Measurements from ENCODE around the gene GATA6.
"Not testable (repeated sequence)": the region's sequence is repeated elsewhere in the genome, so short reads cannot be mapped to it uniquely, and the experiment has no call there.

Gene GATA6

DNA sequence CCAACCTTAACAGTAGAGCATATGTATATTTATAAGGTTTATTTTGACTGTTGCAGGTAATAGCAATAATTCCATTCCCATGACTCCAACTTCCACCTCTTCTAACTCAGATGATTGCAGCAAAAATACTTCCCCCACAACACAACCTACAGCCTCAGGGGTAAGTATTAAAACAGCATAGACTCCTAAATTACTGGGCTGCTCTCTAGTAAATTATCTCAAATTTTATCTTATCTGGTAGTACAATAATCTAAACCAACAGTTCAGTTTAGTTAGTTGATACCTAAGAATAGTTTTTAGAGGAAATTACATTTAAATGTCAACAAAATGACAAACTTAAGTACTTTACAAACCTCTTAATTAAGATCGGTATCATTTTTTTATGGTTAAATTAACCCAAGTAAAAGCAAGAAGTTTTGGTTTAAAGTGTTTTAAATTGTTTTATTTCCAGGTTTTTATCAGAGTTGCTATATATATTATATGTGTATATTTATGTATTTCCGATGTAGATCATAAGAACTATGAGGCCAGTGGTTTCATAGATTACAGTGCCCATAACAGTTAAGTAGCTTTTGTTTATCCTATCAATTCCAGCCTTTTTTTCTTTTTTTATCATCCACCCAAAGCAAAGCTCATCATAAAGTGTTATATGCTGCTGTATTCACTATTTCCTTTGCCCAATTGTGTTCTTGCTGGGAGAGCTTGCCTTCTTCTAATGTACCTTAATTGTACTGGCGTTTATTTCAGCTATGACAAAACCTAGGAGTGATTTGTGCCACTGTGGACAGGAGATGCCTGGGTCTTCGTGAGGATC lies 13.7 kb downstream of the GATA6 start:
- DNase-seq (ENCODE audit: low spot score): no peak

GRCh38 chr18:22183698-22184170 lies 14.3 kb downstream of the GATA6 start:
- DNase-seq (ENCODE audit: low spot score): no peak

DNA sequence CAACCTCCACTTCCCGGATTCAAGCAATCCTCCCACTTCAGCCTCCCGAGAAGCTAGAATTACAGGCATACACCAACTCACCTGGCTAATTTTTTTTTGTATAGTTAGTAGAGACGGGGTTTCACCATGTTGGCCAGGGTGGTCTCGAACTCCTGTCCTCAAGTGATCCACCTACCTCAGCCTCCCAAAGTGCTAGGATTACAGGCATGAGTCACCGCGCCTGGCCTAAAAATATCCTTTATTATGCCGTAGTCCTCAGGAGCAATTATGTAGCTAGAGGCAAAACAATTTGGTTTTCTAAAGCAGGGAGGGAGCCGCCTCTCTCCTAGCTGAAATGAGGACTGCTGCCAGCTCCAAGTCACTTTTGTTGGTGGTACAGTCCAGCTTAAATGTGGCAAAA lies 15.2 kb downstream of the GATA6 start:
- not testable (repeated sequence) for DNase-seq (ENCODE audit: low spot score)

DNA sequence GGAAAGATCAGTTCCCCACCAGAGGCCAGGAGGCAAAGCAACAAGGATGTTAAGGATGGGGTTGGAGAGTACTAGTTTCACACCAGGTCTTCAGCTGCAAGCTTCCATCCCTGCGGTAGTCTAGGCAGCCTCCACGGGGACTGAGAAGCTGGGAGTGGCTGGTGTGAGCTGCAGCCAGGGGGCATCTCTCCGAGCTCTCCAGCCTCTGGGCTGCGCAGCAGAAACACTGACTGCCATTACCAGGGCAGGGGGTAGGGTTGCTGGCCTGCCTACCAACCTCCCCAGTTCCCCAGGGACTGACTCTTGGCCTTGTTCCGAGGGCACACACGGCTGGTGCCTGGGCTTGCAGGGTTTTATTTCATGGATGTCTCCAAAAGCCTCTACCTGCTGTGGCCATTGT lies 15.9 kb downstream of the GATA6 start:
- no peak for DNase-seq (ENCODE audit: low spot score)

- no peak for DNase-seq (ENCODE audit: low spot score)
Measured at GRCh38 chr18:22185771-22186386, 16.5 kb downstream of the GATA6 start.

- DNase-seq (ENCODE audit: low spot score): no peak
Measured at GRCh38 chr18:22186484-22186971, 17.1 kb downstream of the GATA6 start.

GRCh38 chr18:22188559-22189267 lies 19.3 kb downstream of the GATA6 start:
- no peak for DNase-seq (ENCODE audit: low spot score)

- no peak for DNase-seq (ENCODE audit: low spot score)
Measured at GRCh38 chr18:22189449-22190166, 20.2 kb downstream of the GATA6 start.

DNA sequence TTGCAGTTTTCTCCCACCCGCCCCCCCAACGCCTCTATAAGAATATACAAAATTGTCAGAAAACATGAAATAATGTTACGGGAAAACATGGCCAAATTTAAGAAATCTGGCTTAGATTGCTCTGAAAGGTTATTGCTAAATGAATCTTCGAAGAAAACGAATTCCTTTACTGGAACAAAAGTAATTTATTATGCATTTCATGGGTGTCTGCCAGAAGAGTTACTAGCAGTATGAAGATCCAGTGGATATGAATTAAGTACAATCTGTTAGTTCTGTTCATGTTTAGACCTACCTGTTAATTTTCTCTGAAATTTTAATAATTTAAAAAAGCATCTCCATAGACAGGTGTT lies 21.9 kb downstream of the GATA6 start:
- DNase-seq (ENCODE audit: low spot score): no peak

DNA sequence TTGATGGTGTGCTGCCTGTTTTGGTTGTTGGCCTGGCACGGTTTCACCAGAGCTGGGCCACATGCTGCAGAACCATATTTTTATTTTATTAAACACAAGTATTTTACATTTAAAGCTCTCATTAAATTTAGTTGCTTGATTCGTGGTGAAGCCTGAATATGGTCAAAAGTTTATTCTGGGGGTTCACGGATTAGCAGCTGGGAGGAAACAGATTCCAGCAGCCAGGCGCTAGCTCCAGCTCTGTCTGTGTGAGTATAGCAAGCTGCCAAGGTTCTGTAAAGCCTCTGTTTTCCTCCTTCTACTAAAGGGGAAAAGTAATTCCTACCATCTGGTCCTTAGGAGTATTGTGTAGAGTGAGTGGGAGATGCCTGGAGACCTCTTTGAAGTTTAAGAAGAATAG lies 22.5 kb downstream of the GATA6 start:
- no peak for DNase-seq (ENCODE audit: low spot score)

- peak; percentile 8 for DNase-seq (ENCODE audit: low spot score)
Measured at GRCh38 chr18:22193466-22193865, 24.1 kb downstream of the GATA6 start.

- DNase-seq (ENCODE audit: low spot score): no peak
Measured at GRCh38 chr18:22194151-22194598, 24.8 kb downstream of the GATA6 start.

- DNase-seq (ENCODE audit: low spot score): no peak
Measured at GRCh38 chr18:22195052-22195451, 25.7 kb downstream of the GATA6 start.

- not testable (repeated sequence) for DNase-seq (ENCODE audit: low spot score)
Measured at GRCh38 chr18:22196943-22197342, 27.6 kb downstream of the GATA6 start.

- DNase-seq (ENCODE audit: low spot score): no peak
Measured at GRCh38 chr18:22197668-22198067, 28.3 kb downstream of the GATA6 start.

- no peak for DNase-seq (ENCODE audit: low spot score)
Measured at GRCh38 chr18:22198163-22198562, 28.8 kb downstream of the GATA6 start.

- DNase-seq (ENCODE audit: low spot score): no peak
Measured at GRCh38 chr18:22199005-22199404, 29.6 kb downstream of the GATA6 start.

GRCh38 chr18:22200611-22201225 lies 31.3 kb downstream of the GATA6 start:
- DNase-seq (ENCODE audit: low spot score): no peak

DNA sequence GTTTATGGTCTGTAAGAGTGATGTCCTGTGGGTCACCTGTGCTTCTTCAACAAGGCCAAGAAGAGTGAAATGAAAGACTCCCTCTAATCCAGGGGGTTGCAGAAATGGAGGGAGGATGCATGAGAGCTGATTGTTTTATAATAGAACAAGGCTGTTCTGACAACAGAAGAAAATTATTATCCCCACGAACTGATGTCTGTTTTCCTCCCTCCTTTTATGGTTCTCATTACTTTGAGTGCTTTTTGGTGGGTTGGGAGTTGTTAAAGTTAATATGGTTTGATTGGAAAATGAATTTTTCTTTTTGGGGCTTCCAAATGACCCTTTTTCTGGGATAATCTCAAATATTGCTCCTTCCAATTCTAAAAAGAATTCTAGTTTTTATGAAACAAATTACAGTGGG lies 33.6 kb downstream of the GATA6 start:
- DNase-seq (ENCODE audit: low spot score): no peak

DNA sequence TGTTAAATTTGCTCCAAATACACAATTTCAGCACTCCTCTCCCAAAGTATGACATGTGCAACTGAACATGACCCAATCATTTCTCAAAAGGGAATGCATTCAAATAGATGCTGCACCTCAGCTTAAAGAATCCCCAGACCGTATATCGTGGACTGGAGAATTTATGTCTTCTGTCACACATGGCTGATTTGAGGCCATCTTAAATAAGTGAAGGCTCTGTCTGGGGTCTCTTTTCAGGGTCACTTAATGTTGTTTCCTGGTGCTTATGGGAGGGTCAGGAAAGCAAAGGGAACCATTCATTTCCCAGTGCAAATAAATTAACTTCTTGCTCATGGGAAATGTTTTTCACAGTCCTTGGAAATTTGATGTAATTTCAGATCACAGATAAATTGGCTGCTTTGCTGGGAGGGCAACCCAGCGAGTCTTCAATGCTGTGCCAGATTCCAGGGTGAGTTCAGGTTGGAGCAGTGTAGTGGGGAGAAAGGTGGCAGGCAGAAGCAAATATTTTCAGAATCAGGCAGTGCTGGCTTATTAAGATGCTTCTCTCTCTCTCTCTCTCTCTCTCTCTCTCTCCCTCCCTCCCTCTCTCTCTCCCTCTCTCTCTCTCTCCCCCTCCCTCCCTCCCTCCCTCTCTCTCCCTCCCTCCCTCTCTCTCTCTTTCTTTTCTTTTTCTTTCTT lies 34.3 kb downstream of the GATA6 start:
- DNase-seq (ENCODE audit: low spot score): no peak

DNA sequence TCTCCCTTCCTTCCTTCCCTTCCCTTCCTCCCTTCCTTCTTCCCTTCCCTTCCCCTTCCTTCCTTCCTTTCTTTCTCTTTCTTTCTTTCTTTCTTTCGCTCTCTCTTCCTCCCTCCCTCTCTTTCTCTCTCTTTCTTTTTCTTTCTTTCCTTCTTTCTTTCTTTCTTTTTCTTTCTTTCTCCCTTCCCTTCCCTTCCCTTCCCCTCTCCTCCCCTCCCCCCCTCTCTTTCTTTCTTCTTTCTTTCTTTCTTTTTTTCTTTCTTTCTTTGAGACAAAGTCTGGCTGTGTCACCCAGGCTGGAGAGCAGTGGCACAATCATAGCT lies 34.8 kb downstream of the GATA6 start:
- DNase-seq (ENCODE audit: low spot score): no peak
